ENCODE data around the gene CASK.
"Not testable (repeated sequence)": the region's sequence is repeated elsewhere in the genome, so short reads cannot be mapped to it uniquely, and the experiment has no call there.

The CASK gene

GRCh38 chrX:41608244-41608643, 315.1 kb downstream of the CASK start:
- DNase-seq: no peak

- DNase-seq: no peak
Observed at GRCh38 chrX:41607264-41607832, 316.0 kb downstream of the CASK start.

- DNase-seq: not testable (repeated sequence)
Observed at GRCh38 chrX:41606057-41606456, 317.3 kb downstream of the CASK start.

- no peak for DNase-seq
Observed at GRCh38 chrX:41604766-41605543, 318.4 kb downstream of the CASK start.

GRCh38 chrX:41604177-41604576, 319.2 kb downstream of the CASK start:
- DNase-seq: no peak

GRCh38 chrX:41603596-41603995, 319.8 kb downstream of the CASK start:
- no peak for DNase-seq

- DNase-seq: no peak
Observed at GRCh38 chrX:41602816-41603345, 320.5 kb downstream of the CASK start.

- DNase-seq: no peak
Observed at GRCh38 chrX:41600291-41600690, 323.1 kb downstream of the CASK start.

GRCh38 chrX:41599507-41599906, 323.8 kb downstream of the CASK start:
- no peak for DNase-seq

- DNase-seq: no peak
Observed at GRCh38 chrX:41596596-41596995, 326.8 kb downstream of the CASK start.

- no peak for DNase-seq
Observed at GRCh38 chrX:41594634-41595033, 328.7 kb downstream of the CASK start.

- no peak for DNase-seq
Observed at GRCh38 chrX:41591906-41592305, 331.4 kb downstream of the CASK start.

GRCh38 chrX:41590641-41591040, 332.7 kb downstream of the CASK start:
- no peak for DNase-seq

GRCh38 chrX:41589634-41590270, 333.6 kb downstream of the CASK start:
- no peak for DNase-seq

- no peak for DNase-seq
Observed at GRCh38 chrX:41588271-41588670, 335.1 kb downstream of the CASK start.

GRCh38 chrX:41580423-41581064, 342.8 kb downstream of the CASK start:
- DNase-seq: no peak

GRCh38 chrX:41563876-41564275, 359.5 kb downstream of the CASK start:
- no peak for DNase-seq

- DNase-seq: no peak
Observed at GRCh38 chrX:41561045-41561444, 362.3 kb downstream of the CASK start.

- peak; percentile 49 for DNase-seq
Observed at GRCh38 chrX:41559235-41560052, 363.9 kb downstream of the CASK start.

GRCh38 chrX:41558531-41558930, 364.8 kb downstream of the CASK start:
- DNase-seq: no peak

- no peak for DNase-seq
Observed at GRCh38 chrX:41556958-41557357, 366.4 kb downstream of the CASK start.

GRCh38 chrX:41553688-41554087, 369.7 kb downstream of the CASK start:
- no peak for DNase-seq

- no peak for DNase-seq
Observed at GRCh38 chrX:41548411-41548810, 374.9 kb downstream of the CASK start.

Measured in left hindlimb (tissue), 1 donor.